ENCODE results near the gene RBM20.

The RBM20 gene

DNA sequence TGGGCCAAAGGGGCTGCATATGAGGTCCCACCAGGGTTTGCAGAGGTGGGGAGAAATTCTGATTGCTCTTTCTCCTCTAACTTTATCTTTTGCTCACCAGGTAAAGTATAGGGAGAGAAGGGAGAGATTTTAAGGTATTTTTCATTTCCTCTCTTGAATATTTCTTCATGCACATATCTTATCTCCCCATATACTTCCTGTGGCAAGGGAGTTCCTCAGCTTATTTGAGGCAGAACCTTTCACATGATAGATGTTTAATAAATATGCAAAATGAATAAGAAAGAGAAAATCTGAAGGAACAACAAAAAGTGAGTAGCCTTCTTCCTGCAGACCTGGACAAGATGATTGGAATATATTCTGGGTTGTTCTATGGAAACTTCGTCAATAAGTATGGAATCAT lies 160.2 kb downstream of the RBM20 start:
- FAIRE-seq: no peak
- no peak for DNase-seq (ENCODE audit: insufficient read length, low spot score)
- no peak for TF ChIP-seq CTCF (IDR thresholded peaks at IDR 0.05; ENCODE audit: insufficient read depth, missing control alignments)

DNA sequence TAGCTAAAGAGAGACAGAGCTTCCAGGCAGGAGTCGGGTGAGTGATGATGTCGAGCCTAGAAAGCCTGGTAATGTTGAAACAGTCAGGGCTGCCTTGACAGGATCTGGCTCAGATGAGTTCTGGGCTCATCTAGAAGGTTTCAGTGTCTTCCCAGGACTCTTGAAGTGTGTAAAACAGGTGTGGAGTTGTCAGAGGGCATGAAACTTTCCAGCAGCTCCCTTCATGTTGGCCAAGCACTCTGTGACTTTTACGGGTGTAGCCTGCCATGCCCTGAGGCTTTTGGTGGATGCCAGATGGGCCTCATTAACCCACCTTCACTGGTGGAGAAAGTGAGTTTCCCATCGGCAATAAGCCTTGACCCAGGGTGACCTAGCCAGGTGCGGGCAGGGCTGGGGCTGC lies 161.2 kb downstream of the RBM20 start:
- FAIRE-seq: no peak
- no peak for TF ChIP-seq CTCF (IDR thresholded peaks at IDR 0.05; ENCODE audit: insufficient read depth, missing control alignments)
- no peak for DNase-seq (ENCODE audit: insufficient read length, low spot score)

- DNase-seq (ENCODE audit: insufficient read length, low spot score): no peak
- FAIRE-seq: no peak
- TF ChIP-seq CTCF (IDR thresholded peaks at IDR 0.05; ENCODE audit: insufficient read depth, missing control alignments): no peak
Observed at GRCh38 chr10:110806335-110806734, 162.2 kb downstream of the RBM20 start.

DNA sequence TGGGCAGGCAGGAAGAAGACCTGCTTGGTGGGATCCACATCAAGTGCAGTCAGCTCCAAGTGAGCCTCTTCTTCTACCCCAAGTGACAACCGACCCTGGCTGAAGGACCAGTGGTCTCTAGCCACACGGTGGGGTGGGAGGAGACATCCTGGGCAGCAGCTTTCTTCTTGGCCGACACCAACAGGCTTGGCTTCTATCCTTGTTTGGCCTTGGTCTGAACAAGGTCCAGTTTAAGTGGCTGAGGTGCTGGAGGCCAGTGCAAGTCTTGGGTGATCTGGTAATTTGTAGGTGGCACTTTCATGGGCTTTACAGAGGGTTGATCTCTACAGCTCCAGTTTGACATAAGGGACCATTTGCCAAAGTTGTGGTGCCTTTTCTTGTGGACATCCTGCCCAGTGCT lies 164.0 kb downstream of the RBM20 start:
- DNase-seq (ENCODE audit: insufficient read length, low spot score) (no peak), FAIRE-seq (no peak)
- no peak for TF ChIP-seq CTCF (IDR thresholded peaks at IDR 0.05; ENCODE audit: insufficient read depth, missing control alignments)

DNA sequence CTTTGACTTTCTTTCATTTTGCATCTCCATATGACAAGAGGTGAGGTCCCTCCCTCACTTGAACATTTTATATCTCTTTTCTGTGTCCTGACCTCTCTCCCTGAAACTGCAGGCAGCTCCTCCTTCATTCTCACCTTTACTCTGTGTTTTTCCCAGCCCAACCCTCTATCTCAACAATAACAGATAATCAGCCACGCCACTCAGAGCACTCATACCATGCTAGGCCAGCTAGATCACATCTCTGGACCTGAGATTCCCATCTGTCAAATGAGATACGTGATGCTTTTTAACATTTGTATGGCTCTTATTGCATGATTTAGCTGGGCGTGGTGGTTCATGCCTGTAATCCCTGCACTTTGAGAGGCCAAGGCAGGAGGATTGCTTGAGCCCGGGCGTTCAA lies 164.5 kb downstream of the RBM20 start:
- DNase-seq (ENCODE audit: insufficient read length, low spot score) (no peak), FAIRE-seq (no peak)
- TF ChIP-seq CTCF (IDR thresholded peaks at IDR 0.05; ENCODE audit: insufficient read depth, missing control alignments): no peak

DNA sequence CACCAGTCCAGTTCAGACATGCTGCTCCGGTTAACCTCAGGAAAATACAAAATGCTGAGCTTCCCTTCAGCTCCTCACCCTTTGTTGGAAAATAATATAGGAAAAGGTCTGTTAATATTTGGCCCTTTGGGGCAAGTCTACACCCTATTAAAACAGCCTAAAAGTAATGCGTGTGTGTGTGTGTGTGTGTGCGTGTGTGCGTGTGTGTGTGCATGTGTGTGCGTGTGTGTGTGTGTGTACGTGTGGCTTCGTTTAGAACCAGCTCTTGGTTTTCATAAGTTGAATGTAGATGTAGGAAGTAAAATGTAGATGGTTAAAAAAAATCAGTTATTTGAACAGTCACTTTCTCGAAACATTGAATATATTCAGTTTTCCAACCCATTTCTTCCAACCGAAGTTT lies 166.5 kb downstream of the RBM20 start:
- FAIRE-seq (no peak), DNase-seq (ENCODE audit: insufficient read length, low spot score) (no peak)
- no peak for TF ChIP-seq CTCF (IDR thresholded peaks at IDR 0.05; ENCODE audit: insufficient read depth, missing control alignments)

- DNase-seq (ENCODE audit: insufficient read length, low spot score) (no peak), FAIRE-seq (no peak)
- no peak for TF ChIP-seq CTCF (IDR thresholded peaks at IDR 0.05; ENCODE audit: insufficient read depth, missing control alignments)
Observed at GRCh38 chr10:110811791-110812581, 167.8 kb downstream of the RBM20 start.

Measured in D721Med (cell line).